Aorta (tissue), 5 donors: Measurements from ENCODE around the gene VASN. TPM values are rescaled to one million over a fixed set of nuclear protein-coding genes. Genes with fewer than 3 reads are reported as not detected.

Experiments used
- ATAC-seq: fragments of 200-7000 bp; cut with Tn5 transposase; one replicate; pipeline ENCODE4 v1.9.1; 2022; ENCODE audit warnings: moderate library complexity; ENCODE audit not compliant: low FRiP score
- DNase-seq, 2 donors: peaks; one replicate each; pipeline ENCODE4 v3.0.0-alpha.2; 2020
- H3K27ac ChIP-seq, 2 donors: one replicate each; pipeline ENCODE4 v1.5.1; 2013; ENCODE audit warnings: low read length in 2 of 2, mild to moderate bottlenecking in 2 of 2, moderate library complexity in 2 of 2, control low read depth in 1 of 2, inconsistent platforms in 1 of 2, low read depth in 1 of 2
- H3K27me3 ChIP-seq, 2 donors: one replicate each; pipeline ENCODE4 v1.6.1; 2013; ENCODE audit warnings: control low read depth in 1 of 2, low read length in 1 of 2, mild to moderate bottlenecking in 1 of 2, moderate library complexity in 1 of 2; ENCODE audit not compliant: insufficient read depth in 2 of 2, control insufficient read depth in 1 of 2
- H3K36me3 ChIP-seq, 2 donors: one replicate each; pipeline ENCODE4 v1.6.1; 2013; ENCODE audit warnings: control low read depth in 1 of 2, low read length in 1 of 2, mild to moderate bottlenecking in 1 of 2; ENCODE audit not compliant: insufficient read depth in 2 of 2, control insufficient read depth in 1 of 2
- H3K4me1 ChIP-seq, 2 donors: one replicate each; pipeline ENCODE4 v1.6.1; 2013; ENCODE audit warnings: low read length in 2 of 2, control low read depth in 1 of 2, mild to moderate bottlenecking in 1 of 2, moderate library complexity in 1 of 2; ENCODE audit not compliant: insufficient read depth in 2 of 2, control insufficient read depth in 1 of 2
- H3K4me3 ChIP-seq, 2 donors: one replicate each; pipeline ENCODE4 v1.5.1; 2013; ENCODE audit warnings: low read length in 2 of 2, control low read depth in 1 of 2, mild to moderate bottlenecking in 1 of 2
- H3K9me3 ChIP-seq: one replicate; pipeline ENCODE4 v1.6.1; 2013; ENCODE audit warnings: mild to moderate bottlenecking, low read length; ENCODE audit not compliant: control insufficient read depth
- WGBS, 2 donors: extraction: QIAGEN DNeasy Blood & Tissue Kit; methylation state at CpG; one replicate each; pipeline ENCODE4 v1.1.7; 2013; 5-methylcytosine and 5-hydroxymethylcytosine counted together
- intact Hi-C, 2 donors: fragments of 100-400 bp; cut with DNase I; formaldehyde crosslinking; loops; one replicate each; pipeline versions ENCODE4 v1.14.2 to v1.15.0; 2022
- polyA plus RNA-seq, 2 donors: library from polyadenylated mRNA; stranded (reverse); fragments of 200-250 nt; gene quantifications; one replicate each; pipeline ENCODE4 v1.2.3, GENCODE V29; 2013
- total RNA-seq, 2 donors: library from RNA; stranded (reverse); fragmentation: NEBNext Ultra II Directional; extraction: Animal tissue kit (Norgen Biotek cat#: 25700); gene quantifications; one replicate each; pipeline ENCODE4 v1.2.1, GENCODE V29; 2021
- donor health status: healthy with polysubstance abuse.
- donor health status: Bipolar disorder and iron deficiency.
- donor health status: DM: no; HTN: no; CAD: no.
- donor health status: DM: no; HTN: no; CAD: no.
- donor health status: DM: yes; HTN: yes; CAD: no.

Gene VASN
- total and polyA plus RNA-seq, 4 donors = 21.7 to 120 (median 59.1) TPM

DNA sequence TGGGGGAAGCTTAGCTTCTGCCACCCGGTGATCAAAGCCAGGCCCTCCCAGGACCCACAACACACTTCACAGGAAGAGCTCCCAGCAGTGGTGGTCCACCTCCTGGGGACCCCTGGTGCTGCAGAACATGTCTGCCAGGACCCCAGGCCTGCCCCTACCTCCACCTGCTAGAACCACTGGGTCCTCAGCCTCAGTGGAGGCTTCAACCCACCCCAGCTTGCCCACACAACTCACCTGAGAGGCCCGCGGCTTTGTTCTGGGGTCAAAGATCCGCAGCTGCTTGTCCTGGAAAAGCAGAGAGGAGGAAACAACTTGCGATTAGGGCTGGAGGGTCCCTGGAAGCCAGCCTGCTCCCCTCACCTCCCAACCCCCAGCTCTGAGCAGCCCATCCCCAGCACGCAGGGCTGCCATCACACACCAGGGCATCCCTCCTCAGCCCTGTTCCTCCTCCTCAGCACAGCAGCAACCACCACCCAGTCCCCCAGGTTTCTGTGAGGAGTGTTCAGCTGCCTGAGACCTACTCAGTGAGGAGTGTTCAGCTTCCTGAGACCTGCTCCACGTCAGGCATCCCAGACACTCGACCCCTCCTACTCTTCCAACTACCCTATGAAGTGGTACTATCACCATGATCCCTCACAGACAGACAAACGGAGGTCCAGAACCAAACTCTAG, 23.5 kb downstream of the VASN start:
- WGBS, 2 donors = 79 to 80% methylated on average over 9 of the region's 9 CpGs
- DNase-seq = no peak
- Histone ChIP-seq H3K27me3 (no peaks in the 10 kb centered on the region), H3K9me3 (no peaks in the 10 kb centered on the region), H3K4me3 (no peak overlapping the region), H3K27ac (no peak overlapping the region), H3K4me1 (no peaks in the 10 kb centered on the region), H3K36me3 (no peaks in the 10 kb centered on the region)
- intact Hi-C loops = loop anchor here in 1 of 2 donors (2.0 kb wide), 1 partner anchor 26 kb away; no protein-coding TSS in a partner anchor
- no peak for ATAC-seq

DNA sequence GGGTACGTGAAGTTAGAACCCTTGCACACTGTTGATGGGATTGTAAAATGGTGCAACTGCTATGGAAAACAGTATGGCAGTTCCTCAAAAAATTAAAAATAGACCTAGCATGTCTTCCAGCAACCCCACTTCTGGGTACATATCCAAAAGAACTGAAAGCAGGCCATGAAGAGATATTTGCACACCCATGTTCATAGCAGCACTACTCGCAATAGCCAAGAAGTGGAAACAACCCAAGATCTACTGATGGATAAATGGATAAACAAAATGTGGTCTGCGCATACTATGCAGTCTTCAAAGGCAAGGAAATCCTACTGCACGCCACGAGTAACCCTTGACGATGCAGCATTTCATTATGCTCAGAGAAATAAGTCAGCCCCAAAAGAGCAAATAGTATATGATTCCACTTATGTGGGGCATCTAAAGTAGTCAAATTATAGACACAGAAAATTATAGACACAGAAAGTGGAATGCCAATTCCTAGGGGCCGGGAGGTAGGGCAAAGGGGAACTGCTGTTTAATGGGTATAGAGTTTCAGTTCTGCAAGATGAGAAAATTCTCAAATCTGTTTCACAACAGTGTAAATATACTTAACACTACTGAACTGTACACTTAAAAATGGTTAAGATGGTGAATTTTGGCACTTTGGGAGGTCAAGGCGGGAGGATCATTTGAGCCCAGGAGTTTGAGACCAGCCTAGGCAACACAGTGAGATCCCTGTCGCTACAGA, 27.5 kb downstream of the VASN start:
- H3K36me3 ChIP-seq = no peaks in the 10 kb centered on the region
- no peaks in the 10 kb centered on the region for H3K4me1 ChIP-seq
- H3K9me3 ChIP-seq = no peaks in the 10 kb centered on the region
- no peak overlapping the region for H3K4me3 ChIP-seq
- intact Hi-C loops = no loop called here
- WGBS, 2 donors = 65 to 69% methylated on average over 9 of the region's 9 CpGs
- DNase-seq (no peak), ATAC-seq (no peak)
- no peaks in the 10 kb centered on the region for H3K27me3 ChIP-seq
- H3K27ac ChIP-seq = no peak overlapping the region

DNA sequence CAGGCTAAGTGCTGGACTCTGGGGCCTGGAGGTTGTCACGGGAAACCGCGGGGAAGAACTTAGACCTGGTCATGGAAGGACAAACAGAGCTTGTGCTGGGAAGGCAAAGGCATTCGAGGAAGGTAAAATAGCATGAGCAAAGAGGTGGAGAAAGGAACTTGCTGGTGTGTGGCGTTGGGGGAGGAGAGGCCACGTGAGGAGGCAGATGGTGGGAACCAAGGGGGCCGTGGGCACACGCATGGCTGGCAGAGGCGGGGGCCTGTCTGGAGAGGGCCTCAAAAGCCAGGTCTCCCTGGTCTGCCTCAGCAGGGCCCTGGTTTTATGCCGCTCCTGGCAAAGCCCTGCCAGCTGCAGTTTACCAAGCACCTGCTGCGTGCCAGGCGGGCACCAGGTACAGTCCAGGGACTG, 29.4 kb downstream of the VASN start:
- ATAC-seq (no peak), DNase-seq (no peak)
- Histone ChIP-seq H3K4me1 (no peaks in the 10 kb centered on the region), H3K27ac (no peak overlapping the region), H3K4me3 (no peak overlapping the region), H3K27me3 (no peaks in the 10 kb centered on the region), H3K36me3 (no peaks in the 10 kb centered on the region), H3K9me3 (no peaks in the 10 kb centered on the region)
- intact Hi-C loops = loop anchor here in 1 of 2 donors (5.0 to 10.0 kb wide), 2 partner anchors 129 to 196 kb away; partner anchors contain the start of gene TFAP4
- 91 to 92% methylated on average over 12 of the region's 12 CpGs for WGBS, 2 donors

DNA sequence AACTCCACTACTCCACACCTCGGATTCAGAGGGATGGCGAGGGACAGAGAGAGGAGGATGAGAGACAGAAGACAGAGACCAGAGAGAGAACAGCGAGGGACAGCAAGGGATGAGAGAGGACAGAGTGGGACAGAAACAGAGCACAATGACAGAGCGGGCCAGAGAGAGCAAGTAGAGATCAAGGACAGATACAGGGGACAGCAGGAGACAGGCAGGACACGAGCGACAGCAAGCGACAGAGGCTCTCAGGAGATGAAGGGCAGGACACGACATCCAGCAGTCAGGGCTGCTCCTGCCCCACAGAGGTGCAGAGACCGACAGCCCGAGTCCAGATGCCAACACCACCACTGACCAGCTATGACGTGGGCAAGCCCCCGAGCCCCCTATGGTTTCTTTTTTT, 29.9 kb downstream of the VASN start:
- Histone ChIP-seq H3K4me3 (no peak overlapping the region), H3K9me3 (no peaks in the 10 kb centered on the region), H3K36me3 (no peaks in the 10 kb centered on the region), H3K4me1 (no peaks in the 10 kb centered on the region), H3K27ac (no peak overlapping the region), H3K27me3 (no peaks in the 10 kb centered on the region)
- no peak for DNase-seq
- intact Hi-C loops = loop anchor here in 1 of 2 donors (5.0 to 10.0 kb wide), 2 partner anchors 129 to 197 kb away; partner anchors contain the start of gene TFAP4
- ATAC-seq = no peak
- WGBS, 2 donors = 93% methylated on average over 9 to 12 of the region's 12 CpGs

DNA sequence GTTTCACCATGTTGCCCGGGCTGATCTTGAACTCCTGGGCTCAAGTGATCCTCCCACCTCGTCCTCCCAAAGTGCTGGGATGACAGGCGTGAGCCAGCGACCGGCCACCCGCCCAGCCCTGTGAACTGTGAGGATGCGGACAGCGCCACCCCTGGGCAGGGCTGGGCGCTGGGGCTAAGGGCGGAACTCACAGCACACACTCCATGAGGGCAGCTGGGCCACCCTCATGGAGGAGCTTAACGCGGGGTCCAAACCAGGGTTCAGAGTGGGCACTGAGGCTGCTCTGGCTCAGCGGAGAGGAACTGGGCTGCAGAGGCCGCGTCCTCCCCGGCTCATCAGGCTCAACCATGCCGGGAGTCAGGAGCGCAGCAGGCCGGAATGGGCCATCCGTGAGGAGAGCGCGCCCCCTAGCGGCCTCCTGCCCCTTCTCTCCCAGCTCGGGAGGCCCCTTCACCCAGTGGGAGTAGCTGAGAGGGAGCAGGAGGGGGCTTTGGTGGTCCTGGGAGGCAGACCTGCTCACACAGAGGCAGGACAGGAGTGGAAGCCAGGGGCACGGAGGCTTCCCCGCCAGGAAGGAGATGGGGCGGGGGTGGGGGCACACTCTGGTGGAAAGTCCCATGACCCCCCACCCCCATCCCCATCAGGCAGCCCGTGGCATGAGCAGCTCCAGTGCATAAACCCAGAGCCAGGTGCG, 30.9 kb downstream of the VASN start:
- 8 to 14% methylated on average over 25 to 29 of the region's 29 CpGs for WGBS, 2 donors
- Histone ChIP-seq H3K4me1 (no peaks in the 10 kb centered on the region), H3K27me3 (no peaks in the 10 kb centered on the region), H3K9me3 (no peaks in the 10 kb centered on the region), H3K27ac (no peak overlapping the region), H3K36me3 (no peaks in the 10 kb centered on the region), H3K4me3 (no peak overlapping the region)
- intact Hi-C loops = loop anchor here (1.0 to 10.0 kb wide), 3 partner anchors 43 to 198 kb away; partner anchors contain the start of gene TFAP4 (in 1 of the 2)
- ATAC-seq (peak; percentile 96), DNase-seq (peak; percentile 88 to 96)

DNA sequence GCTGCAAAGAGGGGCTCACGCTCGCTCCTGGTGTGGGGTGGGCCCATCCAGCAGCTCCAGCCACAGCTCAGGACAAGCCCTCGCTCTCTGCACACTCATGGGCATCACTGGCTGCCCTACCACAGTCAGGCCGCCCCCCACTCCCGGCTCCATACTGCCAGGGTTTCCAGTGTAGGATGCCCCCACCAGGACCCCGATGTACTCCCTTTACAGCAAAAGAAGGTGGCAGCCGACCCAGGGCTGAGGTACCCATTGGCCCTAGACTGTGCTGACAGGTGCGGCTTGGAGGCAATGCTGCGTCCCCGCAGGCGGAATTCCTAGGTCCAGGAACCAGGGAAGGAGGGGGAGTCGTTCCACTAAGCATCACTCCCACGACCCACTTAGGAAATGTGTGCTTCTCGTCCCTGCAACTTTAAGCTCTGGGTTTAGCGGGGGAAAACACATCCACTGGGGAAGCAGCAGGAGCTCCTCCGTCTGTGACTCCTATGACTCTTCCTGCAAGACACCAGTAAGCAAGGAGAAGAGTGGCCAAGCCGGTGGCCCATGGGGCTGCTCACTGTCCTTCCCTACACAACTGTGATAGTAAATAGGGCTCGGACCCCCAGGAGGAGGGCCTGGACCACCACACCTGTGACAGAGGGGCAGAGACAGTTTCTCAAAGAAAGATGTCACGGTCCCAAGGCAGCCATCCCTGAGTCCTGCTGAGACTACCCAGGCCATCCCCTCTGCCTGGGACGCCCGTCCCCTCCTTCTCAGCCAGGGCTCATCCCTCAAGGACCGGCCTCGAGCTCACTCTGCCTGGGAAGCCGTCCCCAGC, 31.7 kb downstream of the VASN start:
- ATAC-seq (peak; percentile 20), DNase-seq (peak in 1 of 2 donors; percentile 72)
- Histone ChIP-seq H3K27ac (no peak overlapping the region), H3K27me3 (no peaks in the 10 kb centered on the region), H3K4me1 (no peaks in the 10 kb centered on the region), H3K4me3 (no peak overlapping the region), H3K36me3 (no peaks in the 10 kb centered on the region), H3K9me3 (no peaks in the 10 kb centered on the region)
- intact Hi-C loops = loop anchor here in 1 of 2 donors (5.0 to 10.0 kb wide), 2 partner anchors 131 to 199 kb away; partner anchors contain the start of gene TFAP4
- 81 to 85% methylated on average over 24 of the region's 24 CpGs for WGBS, 2 donors

DNA sequence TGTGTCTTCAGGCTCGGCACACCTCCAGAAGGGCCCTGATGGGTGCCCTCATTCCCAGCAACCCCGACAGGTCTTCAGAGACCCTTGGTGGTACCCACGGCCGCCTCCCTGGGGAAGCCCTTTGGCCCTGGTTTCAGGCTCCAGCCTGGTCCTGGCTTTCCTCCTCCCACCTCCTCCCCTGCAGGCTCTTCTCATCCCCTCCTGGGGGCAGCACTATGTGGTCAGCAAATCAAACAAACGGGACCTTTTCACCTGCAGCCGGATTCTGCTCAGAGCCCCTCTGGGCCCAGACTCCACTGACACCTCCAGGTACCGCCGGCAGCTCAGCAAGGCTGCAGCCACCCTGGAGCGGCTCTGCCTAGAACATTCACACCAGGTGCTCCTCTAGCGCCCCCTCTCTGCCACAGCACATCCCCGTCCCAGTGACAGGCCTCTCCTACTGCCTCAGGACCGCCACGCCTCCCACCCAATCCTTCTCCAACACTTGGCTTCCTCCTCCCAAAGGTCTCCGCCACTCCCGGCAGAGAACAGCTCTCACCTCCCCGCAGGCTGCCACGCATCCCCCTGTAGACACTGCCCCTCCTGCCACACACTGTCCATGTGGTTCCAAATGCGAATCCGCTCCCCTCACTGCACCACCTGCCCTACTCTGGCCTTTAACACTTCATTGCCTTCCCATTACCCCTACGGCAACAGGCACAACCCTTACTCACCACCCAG, 32.8 kb downstream of the VASN start:
- no peak for ATAC-seq

More for the DNA sequence above, 32.8 kb downstream of the VASN start:
- H3K9me3 ChIP-seq = no peaks in the 10 kb centered on the region
- intact Hi-C loops = loop anchor here in 1 of 2 donors (5.0 to 10.0 kb wide), 2 partner anchors 132 to 200 kb away; partner anchors contain the start of gene TFAP4
- H3K4me3 ChIP-seq = no peak overlapping the region
- WGBS, 2 donors = 77% methylated on average over 20 of the region's 20 CpGs
- no peaks in the 10 kb centered on the region for H3K36me3 ChIP-seq
- no peaks in the 10 kb centered on the region for H3K27me3 ChIP-seq
- H3K27ac ChIP-seq = no peak overlapping the region
- peak in 1 of 2 donors; percentile 81 for DNase-seq
- H3K4me1 ChIP-seq = no peaks in the 10 kb centered on the region
